OCI-M2 (cell line): Measurements from ENCODE around the gene TMEM80.

ENCODE experiments used
- DNase-seq: peaks from one replicate; lab custom pipeline; 2025; ENCODE audit not compliant: unreplicated experiment; lab: John Stamatoyannopoulos, UW

TMEM80 gene

DNA sequence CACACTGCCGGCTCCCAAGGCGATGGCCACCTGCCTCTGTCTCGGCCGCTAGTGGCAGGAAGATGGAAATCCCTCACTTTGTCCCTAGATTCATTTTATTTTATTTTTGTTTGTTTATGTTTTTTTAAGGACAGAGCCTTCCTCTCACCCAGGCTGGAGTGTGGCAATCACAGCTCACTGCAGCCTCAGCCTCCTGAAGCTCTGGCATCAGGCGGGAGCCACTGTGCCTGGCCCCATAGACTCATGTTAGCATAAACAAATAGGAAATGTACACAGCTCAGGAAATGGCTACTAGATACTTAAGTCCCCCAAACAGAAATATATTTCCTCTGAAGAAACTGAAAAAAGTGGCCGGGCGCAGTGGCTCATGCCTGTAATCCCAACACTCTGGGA, 3.5 kb downstream of the TMEM80 start:
- DNase-seq: no peak

GRCh38 chr11:699753-700152, 4.1 kb downstream of the TMEM80 start:
- no peak for DNase-seq

- no peak for DNase-seq
These were observed 6.3 kb downstream of the TMEM80 start for GRCh38 chr11:701741-702461.

DNA sequence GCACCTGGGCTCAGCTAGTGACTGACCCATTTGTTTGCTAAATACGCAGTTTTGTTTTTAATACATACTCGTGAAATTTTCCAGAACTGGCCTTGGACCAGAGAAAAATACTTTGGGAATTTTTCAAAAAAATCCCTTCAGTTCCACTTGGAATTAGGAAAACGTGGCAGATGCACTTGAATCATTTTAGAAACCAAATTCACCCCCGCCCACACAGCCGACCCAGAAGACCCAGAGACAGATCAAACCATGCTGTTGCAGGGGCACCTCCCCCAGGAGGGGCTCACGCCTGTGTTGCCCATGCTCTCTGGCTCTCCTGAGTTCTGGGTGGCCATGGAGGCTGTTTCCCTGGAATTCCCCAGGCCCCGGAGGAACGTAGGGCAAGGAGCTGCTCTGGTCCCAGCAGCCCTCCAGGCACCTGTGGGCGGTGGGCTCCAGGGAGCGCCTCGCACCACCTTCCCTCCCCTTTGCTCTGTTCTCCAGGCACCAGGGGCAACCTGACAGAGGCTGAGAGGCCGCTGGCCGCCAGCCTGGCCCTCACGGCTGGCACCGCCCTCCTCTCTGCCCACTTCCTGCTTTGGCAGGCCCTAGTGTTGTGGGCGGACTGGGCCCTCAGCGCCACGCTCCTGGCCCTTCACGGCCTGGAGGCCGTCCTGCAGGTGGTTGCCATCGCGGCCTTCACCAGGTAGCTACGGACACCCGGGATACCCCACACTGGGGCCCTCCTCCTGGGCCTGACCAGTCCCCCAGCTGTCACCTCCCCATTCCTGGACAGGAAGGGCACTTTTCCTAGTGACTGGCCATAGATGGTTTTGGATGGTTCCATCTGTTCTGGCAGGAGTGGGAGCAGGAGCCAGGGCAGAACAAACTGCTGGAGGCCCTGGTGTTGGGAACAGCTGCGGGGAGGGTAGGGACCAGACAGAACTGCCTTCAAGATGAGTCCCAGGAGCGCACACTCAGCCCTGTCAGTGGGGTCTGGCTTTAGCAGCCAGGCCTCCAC, 7.1 kb downstream of the TMEM80 start:
- DNase-seq: no peak

- no peak for DNase-seq
These were observed 7.9 kb downstream of the TMEM80 start for GRCh38 chr11:703506-703905.

- DNase-seq: no peak
These were observed 8.6 kb downstream of the TMEM80 start for GRCh38 chr11:704228-704674.

DNA sequence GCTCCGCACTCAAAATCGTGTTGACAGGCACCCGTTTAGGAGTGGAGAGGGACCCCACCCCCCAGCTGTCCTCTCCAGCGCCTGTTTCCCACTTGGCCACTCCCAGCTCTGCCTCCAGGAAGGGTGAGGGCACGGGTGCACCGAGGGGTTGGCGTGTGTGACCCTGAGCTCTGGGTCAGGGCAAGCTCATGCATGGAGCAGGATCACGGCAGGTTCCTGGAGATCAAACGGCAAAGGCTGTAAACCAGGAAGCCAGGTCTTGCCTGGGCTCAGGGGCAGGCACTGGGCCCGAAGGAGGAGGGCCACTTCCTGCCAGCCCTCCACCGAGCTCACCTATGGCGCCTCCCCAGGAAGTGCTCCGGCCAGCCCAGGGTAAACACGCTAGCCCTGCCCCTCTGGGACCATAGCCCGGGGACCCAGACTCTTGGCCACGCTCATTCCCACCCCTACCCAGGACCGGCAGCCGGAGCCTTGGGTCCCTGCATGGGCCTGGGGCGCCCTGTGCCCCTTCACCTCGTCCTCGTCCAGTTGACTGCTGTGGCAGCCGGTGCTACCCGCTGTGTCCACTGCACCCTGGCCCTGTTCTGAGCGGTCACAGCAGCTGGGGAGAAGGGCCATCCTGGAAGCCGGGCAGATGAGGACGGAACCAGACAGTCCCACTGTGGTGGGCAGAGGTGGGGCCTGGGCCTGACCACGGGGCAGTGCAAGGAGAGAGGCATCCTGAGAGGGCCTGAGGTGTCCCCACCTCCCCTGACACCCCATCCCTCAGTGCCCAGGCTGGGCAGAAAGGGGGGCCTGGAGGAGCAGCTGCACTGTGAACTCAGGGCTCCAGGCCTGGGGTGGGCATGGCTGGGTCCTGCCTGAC, 9.4 kb downstream of the TMEM80 start:
- no peak for DNase-seq

GRCh38 chr11:705646-706438, 10.2 kb downstream of the TMEM80 start, which contains the start of gene EPS8L2:
TSS of gene EPS8L2 (plus strand) at chr11:706231. CDS start at chr11:709408, 3,177 bp downstream.
- DNase-seq: no peak

GRCh38 chr11:706439-706956, 10.9 kb downstream of the TMEM80 start:
- no peak for DNase-seq

- no peak for DNase-seq
These were observed 11.6 kb downstream of the TMEM80 start for GRCh38 chr11:706957-707816.

GRCh38 chr11:707817-708420, 12.3 kb downstream of the TMEM80 start:
- no peak for DNase-seq

DNA sequence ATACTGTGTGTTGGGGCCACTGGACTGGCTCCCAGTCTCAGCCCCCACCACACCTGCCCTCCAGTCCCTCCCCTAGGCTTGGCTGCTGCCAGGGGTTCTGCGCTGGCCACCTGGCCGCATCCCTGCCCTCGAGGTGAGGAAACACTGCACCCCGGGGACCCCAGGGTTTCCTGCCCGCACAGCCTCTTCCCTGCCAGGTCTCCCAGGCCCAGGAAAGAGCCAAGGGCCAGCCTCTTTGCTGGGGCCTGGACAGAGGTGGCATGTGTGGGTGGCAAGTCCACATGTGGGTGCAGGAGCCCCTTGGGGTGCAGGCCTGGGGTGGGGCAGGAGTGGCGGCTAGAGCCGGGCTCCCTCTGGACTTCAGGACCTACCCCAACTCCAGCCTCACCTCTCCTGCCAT, 12.9 kb downstream of the TMEM80 start:
- no peak for DNase-seq

GRCh38 chr11:709109-709997, 13.7 kb downstream of the TMEM80 start:
- DNase-seq: no peak

DNA sequence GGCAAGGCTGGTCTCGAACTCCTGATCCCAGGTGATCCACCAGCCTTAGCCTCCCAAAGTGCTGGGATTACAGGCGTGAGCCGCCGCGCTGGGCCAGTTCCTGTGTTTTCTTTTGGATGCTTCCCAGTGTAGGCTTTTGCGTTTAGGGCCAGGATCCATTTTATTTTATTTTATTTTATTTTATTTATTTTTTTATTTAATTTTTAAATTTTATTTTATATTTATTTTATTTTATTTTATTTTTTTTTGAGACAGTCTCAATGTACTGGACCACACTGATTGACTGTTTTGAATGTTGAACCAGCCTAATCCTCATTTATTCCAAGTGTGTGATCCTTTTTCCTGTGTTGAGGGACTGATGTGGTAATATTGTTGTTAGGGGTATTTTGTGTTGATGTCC, 18.8 kb downstream of the TMEM80 start:
- DNase-seq: no peak

DNA sequence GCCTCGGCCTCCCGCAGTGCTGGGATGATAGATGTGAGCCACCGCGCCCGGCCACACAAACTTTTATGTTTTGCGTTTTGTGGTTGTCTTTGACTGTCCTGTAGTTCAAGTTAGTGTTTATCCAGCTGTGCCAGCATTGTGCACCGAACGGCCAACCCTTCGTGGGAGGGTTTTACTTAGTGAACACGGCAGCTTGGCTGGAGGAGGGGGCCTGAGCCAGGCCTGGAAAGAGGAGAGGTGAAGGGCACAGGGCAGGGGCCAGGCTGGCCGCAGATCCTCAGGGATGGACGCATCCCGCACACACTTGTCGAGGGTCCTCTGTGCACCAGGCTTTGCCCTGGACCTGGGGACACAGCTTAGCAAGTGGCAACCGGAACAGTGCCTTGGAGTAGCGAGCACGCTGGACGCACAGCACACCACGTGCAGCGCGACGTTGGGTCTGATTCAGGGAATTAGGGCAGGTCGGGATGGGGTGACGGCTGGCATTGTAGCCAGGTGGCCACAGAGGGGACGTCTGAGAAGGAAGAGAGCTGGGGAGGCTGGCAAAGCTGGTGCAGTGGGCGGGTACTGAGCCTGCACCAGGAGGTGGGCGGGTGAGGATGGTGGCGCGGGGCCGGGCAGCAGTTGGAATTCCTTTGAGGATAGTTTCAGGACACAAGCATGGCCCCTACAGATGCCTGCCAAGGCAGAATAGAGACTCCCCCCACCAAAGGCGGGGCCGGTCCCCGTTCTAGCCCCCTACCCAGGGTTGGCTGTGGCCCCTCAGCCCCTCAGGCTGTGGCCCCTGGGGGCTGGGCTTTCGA, 23.8 kb downstream of the TMEM80 start:
- no peak for DNase-seq

- DNase-seq: no peak
These were observed 24.5 kb downstream of the TMEM80 start for GRCh38 chr11:720017-720641.
